ENCODE results near the gene NDUFA8.

The NDUFA8 gene

DNA sequence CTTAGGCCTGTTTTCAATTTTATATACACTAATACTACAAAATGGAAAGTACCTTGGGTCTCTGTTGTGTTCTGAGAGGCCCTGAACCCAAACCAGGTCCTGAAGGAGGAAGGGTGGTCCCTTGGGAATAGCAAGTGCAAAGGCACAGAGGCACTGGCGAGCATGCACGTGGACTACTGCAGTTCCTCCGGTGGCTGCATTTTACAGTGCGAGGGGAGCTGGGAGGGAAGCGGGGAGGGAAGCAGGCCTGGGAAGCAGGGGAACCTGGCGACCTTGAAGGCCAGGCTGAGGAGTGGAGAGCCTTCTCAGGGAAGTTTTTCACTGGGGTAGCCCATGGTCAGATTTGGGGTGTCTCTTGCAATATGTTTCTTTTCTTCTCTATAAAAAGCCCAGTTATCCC lies 34.1 kb upstream of the NDUFA8 start:
- no peak for DNase-seq (ENCODE audit: low spot score)
- no peak for TF ChIP-seq CTCF (IDR thresholded peaks at IDR 0.05; ENCODE audit: borderline replicate concordance, control extremely low read depth, extremely low read depth, insufficient read depth, missing control alignments)
- in situ Hi-C loops (cut with MboI; ENCODE audit: low sequenced_read_pairs, unreplicated experiment), result no loop called here

DNA sequence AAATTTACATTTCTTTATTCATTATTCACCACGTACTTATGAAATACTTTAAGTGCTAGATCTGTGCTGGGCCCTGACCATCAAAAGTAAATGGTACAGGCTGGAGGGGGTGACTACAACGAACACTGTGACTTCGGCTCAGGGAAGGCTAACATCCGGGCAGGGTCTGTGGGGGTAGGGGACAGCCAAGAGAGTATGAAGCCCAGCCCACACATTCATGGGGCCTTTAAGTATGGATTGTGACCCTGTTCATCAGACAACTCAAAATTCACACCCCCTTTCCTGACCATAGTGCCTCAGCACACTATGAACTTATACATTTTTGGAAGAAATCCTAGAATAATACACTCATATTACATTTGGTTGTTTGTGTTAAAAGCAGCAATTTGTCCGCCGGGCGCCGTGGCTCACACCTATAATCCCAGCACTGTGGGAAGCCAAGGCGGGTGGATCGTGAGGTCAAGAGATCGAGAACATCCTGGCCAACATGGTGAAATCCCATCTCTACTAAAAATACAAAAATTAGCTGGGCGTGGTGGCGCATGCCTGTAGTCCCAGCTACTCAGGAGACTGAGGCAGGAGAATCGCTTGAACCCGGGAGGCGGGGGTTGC lies 33.4 kb upstream of the NDUFA8 start:
- no peak for DNase-seq (ENCODE audit: low spot score)
- in situ Hi-C loops (cut with MboI; ENCODE audit: low sequenced_read_pairs, unreplicated experiment), result no loop called here

GRCh38 chr9:122192261-122192875 lies 32.8 kb upstream of the NDUFA8 start:
- no peak for DNase-seq (ENCODE audit: low spot score)
- no peak for TF ChIP-seq CTCF (IDR thresholded peaks at IDR 0.05; ENCODE audit: borderline replicate concordance, control extremely low read depth, extremely low read depth, insufficient read depth, missing control alignments)
- in situ Hi-C loops (cut with MboI; ENCODE audit: low sequenced_read_pairs, unreplicated experiment), result no loop called here

More for the DNA sequence above, 33.4 kb upstream of the NDUFA8 start:
- no peak for TF ChIP-seq CTCF (IDR thresholded peaks at IDR 0.05; ENCODE audit: borderline replicate concordance, control extremely low read depth, extremely low read depth, insufficient read depth, missing control alignments)

DNA sequence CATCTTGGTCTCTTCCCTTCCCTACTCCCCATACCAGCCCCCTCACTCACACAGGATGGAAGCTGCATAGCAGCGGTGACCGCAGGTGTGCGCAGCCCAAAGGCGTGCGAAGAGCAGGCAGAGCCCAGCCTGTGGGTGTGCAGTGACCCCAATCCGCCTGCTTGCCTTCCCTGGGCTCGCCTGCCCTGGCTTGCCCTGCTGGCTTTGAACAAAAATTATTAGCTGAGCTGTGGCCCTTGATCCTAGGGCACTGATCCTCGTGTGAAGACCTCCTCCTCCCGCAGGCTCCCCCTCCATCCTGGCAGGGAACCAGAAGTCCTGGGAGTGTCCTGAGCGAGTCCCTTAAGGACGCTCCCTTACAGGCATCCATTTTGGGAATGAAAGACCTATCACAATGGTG lies 32.0 kb upstream of the NDUFA8 start:
- in situ Hi-C loops (cut with MboI; ENCODE audit: low sequenced_read_pairs, unreplicated experiment), result no loop called here
- TF ChIP-seq CTCF (IDR thresholded peaks at IDR 0.05; ENCODE audit: borderline replicate concordance, control extremely low read depth, extremely low read depth, insufficient read depth, missing control alignments), result no peak
- no peak for DNase-seq (ENCODE audit: low spot score)

DNA sequence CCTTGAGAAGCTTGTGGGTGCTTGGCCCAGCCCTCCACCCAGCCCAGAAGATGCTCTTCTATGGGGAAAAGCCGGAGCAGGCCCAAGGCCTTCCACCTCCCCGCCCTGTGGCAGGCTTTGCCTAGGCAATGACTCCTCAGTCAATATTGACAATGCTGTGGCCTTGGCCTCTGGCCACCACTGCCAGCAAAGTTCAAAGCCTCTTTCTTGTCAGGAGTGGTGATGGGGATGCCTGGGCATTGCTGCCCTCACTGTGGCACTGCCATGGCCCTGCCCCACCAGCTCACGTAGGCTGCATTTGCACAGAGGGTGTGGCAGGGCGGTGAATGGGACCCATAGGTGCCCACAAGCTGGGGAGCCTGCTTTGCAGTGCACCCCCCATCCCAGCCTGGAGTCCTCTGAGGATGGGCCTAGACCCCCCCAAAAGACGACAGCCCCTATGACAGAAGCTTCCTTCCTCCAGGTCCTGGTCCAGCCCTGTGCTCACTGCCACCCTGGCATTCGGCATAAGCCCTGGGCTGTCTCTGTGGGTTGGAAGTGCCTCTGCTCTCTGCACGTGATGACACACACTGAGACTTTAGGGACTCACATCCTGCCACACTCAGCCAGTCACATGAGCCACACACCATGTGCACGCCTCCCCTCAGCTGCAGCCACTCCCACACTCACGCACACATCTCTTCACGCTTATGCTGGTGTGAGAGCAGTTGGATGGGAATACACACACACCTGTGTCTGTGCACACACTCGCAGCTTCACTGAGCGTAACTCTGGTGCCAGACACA lies 31.2 kb upstream of the NDUFA8 start:
- TF ChIP-seq CTCF (IDR thresholded peaks at IDR 0.05; ENCODE audit: borderline replicate concordance, control extremely low read depth, extremely low read depth, insufficient read depth, missing control alignments), result no peak
- DNase-seq (ENCODE audit: low spot score), result no peak
- in situ Hi-C loops (cut with MboI; ENCODE audit: low sequenced_read_pairs, unreplicated experiment), result no loop called here

- TF ChIP-seq CTCF (IDR thresholded peaks at IDR 0.05; ENCODE audit: borderline replicate concordance, control extremely low read depth, extremely low read depth, insufficient read depth, missing control alignments), result no peak
- in situ Hi-C loops (cut with MboI; ENCODE audit: low sequenced_read_pairs, unreplicated experiment), result no loop called here
- DNase-seq (ENCODE audit: low spot score), result no peak
Observed at GRCh38 chr9:122188369-122188768, 28.8 kb upstream of the NDUFA8 start.
